ENCODE measurements around the gene NLRX1. TPM values are rescaled to one million over a fixed set of nuclear protein-coding genes. Genes with fewer than 3 reads are reported as not detected.
"Not testable (repeated sequence)": the region's sequence is repeated elsewhere in the genome, so short reads cannot be mapped to it uniquely, and the experiment has no call there.

Gene NLRX1
- polyA plus RNA-seq, 1 of the 3 experiments (the other 2 are of a cell fraction), result 13.7 TPM

- Histone ChIP-seq H2AFZ (ENCODE audit: low read depth) (no peak overlapping the region), H3K4me3 (ENCODE audit: low read depth in 2 of 2, low read length in 1 of 2) (no peak overlapping the region), H3K36me3 (replicated peaks in 1 of 2; ENCODE audit: control insufficient read depth in 1 of 2, insufficient read depth in 2 of 2, low read length in 1 of 2) (no peaks in the 10 kb centered on the region), H3K9ac (no peak overlapping the region), H3K27me3 (ENCODE audit: insufficient read depth) (no peaks in the 10 kb centered on the region), H3K27ac (ENCODE audit: low read depth in 2 of 2, low read length in 1 of 2) (no peak overlapping the region), H3K79me2 (ENCODE audit: insufficient read depth) (no peaks in the 10 kb centered on the region), H4K20me1 (ENCODE audit: insufficient read depth) (no peaks in the 10 kb centered on the region), H3K9me3 (no peaks in the 10 kb centered on the region), H3K4me2 (no peak overlapping the region), H3F3A (replicated peaks; ENCODE audit: insufficient read depth) (peaks cover 3% of the 10 kb centered on the region), H3K4me1 (ENCODE audit: control insufficient read depth in 1 of 2, insufficient read depth in 2 of 2, low read depth in 1 of 2, low read length in 1 of 2) (peaks cover 6 to 7% of the 10 kb centered on the region in 2 experiments; a peak in 1 of 4 replicates), H3K9me2 (no peaks in the 10 kb centered on the region)
- TF ChIP-seq USF2 (IDR thresholded peaks at IDR 0.05; ENCODE audit: borderline replicate concordance, low read depth, low read length) (no peak), FOSL2 (IDR thresholded peaks at IDR 0.05; ENCODE audit: borderline replicate concordance, low read depth) (no peak), YY1 (IDR thresholded peaks at IDR 0.05; ENCODE audit: low read depth) (no peak)
- WGBS (ENCODE audit: low lambda C conversion rate), result 75% methylated on average over 7 of the region's 8 CpGs
- ChIA-PET CTCF (no interaction called here), POLR2A (no interaction called here)
- DNase-seq, result no peak
Measured at GRCh38 chr11:119161871-119162270, 6.7 kb upstream of the NLRX1 start.

GRCh38 chr11:119166368-119167076 is 2.0 kb upstream of the NLRX1 start:
- Histone ChIP-seq H3K4me3 (ENCODE audit: low read depth in 2 of 2, low read length in 1 of 2) (no peak overlapping the region), H3K27ac (ENCODE audit: low read depth in 2 of 2, low read length in 1 of 2) (peak overlapping the region in 1 of 2 experiments; percentile 45; a peak in 2 of 4 replicates), H3K9me3 (no peaks in the 10 kb centered on the region), H3K36me3 (replicated peaks in 1 of 2; ENCODE audit: control insufficient read depth in 1 of 2, insufficient read depth in 2 of 2, low read length in 1 of 2) (no peaks in the 10 kb centered on the region), H3K9ac (no peak overlapping the region), H2AFZ (ENCODE audit: low read depth) (no peak overlapping the region), H3F3A (replicated peaks; ENCODE audit: insufficient read depth) (peaks cover 12% of the 10 kb centered on the region), H3K27me3 (ENCODE audit: insufficient read depth) (no peaks in the 10 kb centered on the region), H3K4me2 (peak overlapping the region; percentile 21; the same call in 1 of the 2 replicates), H3K9me2 (no peaks in the 10 kb centered on the region), H3K79me2 (ENCODE audit: insufficient read depth) (no peaks in the 10 kb centered on the region), H3K4me1 (ENCODE audit: control insufficient read depth in 1 of 2, insufficient read depth in 2 of 2, low read depth in 1 of 2, low read length in 1 of 2) (peaks cover 8% of the 10 kb centered on the region in 2 experiments; a peak in 2 of 4 replicates), H4K20me1 (ENCODE audit: insufficient read depth) (no peaks in the 10 kb centered on the region)
- 42% methylated on average over 5 of the region's 8 CpGs for whole genome bisulfite sequencing (ENCODE audit: low lambda C conversion rate)
- POLR2A ChIA-PET, result no interaction called here
- no peak for DNase-seq
- CTCF ChIA-PET, result interaction anchor here (0.8 to 1.9 kb wide), 6 partner anchors 9 to 157 kb away, joined by 3 to 8 read pairs (median 4); no protein-coding TSS in a partner anchor
- TF ChIP-seq FOSL2 (IDR thresholded peaks at IDR 0.05; ENCODE audit: borderline replicate concordance, low read depth) (peak; percentile 60; the same call in 1 of the 2 replicates), MAX (IDR thresholded peaks at IDR 0.05; ENCODE audit: low read depth) (no peak), PBX3 (IDR thresholded peaks at IDR 0.05) (0 out of 2 replicates have a peak, but pooled peaks have one; percentile 16), RXRA (IDR thresholded peaks at IDR 0.05; ENCODE audit: borderline replicate concordance, low read depth) (peak; percentile 23; the same call in 1 of the 2 replicates), CTCF (IDR thresholded peaks at IDR 0.05) (no peak), GABPA (IDR thresholded peaks at IDR 0.05; ENCODE audit: low read depth) (no peak), TCF12 (IDR thresholded peaks at IDR 0.05) (peak; percentile 63)

- H3K4me2 ChIP-seq, result peak overlapping the region; percentile 21; the same call in 1 of the 2 replicates
- CTCF ChIA-PET, result interaction anchor here (0.8 to 1.9 kb wide), 7 partner anchors 9 to 156 kb away, joined by 3 to 8 read pairs (median 3); a partner anchor contains a TSS
- POLR2A ChIA-PET; H3K79me2 ChIP-seq (ENCODE audit: insufficient read depth); H3K9me3 ChIP-seq; DNase-seq; H4K20me1 ChIP-seq (ENCODE audit: insufficient read depth); H3K36me3 ChIP-seq (replicated peaks in 1 of 2; ENCODE audit: control insufficient read depth in 1 of 2, insufficient read depth in 2 of 2, low read length in 1 of 2); H3K27me3 ChIP-seq (ENCODE audit: insufficient read depth); H3K4me1 ChIP-seq (ENCODE audit: control insufficient read depth in 1 of 2, insufficient read depth in 2 of 2, low read depth in 1 of 2, low read length in 1 of 2); H2AFZ ChIP-seq (ENCODE audit: low read depth); H3K9ac ChIP-seq; H3K9me2 ChIP-seq; H3K4me3 ChIP-seq (ENCODE audit: low read depth in 2 of 2, low read length in 1 of 2): not testable (repeated sequence)
- H3F3A ChIP-seq (replicated peaks; ENCODE audit: insufficient read depth), result peaks cover 12% of the 10 kb centered on the region
- peak overlapping the region in 1 of 2 experiments; percentile 45; a peak in 2 of 4 replicates for H3K27ac ChIP-seq (ENCODE audit: low read depth in 2 of 2, low read length in 1 of 2)
- 88% methylated on average over 10 of the region's 10 CpGs for WGBS (ENCODE audit: low lambda C conversion rate)
Measured at GRCh38 chr11:119167077-119167458, 1.5 kb upstream of the NLRX1 start.
